Measurements from ENCODE around the gene CACNA1A. TPM values are rescaled to one million over a fixed set of nuclear protein-coding genes. Genes with fewer than 3 reads are reported as not detected.

The CACNA1A gene
- total RNA-seq, 4 donors from 2014 or later = 1.1 TPM; not detected in 3

DNA sequence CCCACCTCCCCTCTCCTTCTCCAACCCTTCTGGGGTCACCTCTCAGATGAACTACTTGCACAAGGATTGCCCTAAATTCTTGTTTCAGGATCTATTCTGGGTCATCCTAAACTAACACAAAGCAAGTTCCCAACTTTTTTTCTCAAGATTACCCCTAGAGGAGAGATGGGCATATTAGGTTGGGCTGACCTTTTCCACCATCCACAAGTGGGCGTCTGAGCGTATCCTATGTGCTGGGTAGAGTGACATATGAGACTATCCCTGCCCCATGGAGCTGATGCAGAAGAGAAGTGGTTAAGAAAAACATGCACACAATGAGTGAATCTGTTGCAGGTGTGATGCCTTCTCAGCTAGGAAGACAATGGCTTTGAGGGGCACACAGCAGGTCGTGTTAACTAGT is 132.7 kb downstream of the CACNA1A start:
- WGBS, 2 donors = 57 to 69% methylated on average over 3 of the region's 3 CpGs
- H3K27me3 ChIP-seq = peaks cover 0 to 22% (median 0%) of the 10 kb centered on the region in 4 donors
- DNase-seq = no peak
- H3K9me3 ChIP-seq = no peaks in the 10 kb centered on the region
- TF ChIP-seq, protein P1, sequence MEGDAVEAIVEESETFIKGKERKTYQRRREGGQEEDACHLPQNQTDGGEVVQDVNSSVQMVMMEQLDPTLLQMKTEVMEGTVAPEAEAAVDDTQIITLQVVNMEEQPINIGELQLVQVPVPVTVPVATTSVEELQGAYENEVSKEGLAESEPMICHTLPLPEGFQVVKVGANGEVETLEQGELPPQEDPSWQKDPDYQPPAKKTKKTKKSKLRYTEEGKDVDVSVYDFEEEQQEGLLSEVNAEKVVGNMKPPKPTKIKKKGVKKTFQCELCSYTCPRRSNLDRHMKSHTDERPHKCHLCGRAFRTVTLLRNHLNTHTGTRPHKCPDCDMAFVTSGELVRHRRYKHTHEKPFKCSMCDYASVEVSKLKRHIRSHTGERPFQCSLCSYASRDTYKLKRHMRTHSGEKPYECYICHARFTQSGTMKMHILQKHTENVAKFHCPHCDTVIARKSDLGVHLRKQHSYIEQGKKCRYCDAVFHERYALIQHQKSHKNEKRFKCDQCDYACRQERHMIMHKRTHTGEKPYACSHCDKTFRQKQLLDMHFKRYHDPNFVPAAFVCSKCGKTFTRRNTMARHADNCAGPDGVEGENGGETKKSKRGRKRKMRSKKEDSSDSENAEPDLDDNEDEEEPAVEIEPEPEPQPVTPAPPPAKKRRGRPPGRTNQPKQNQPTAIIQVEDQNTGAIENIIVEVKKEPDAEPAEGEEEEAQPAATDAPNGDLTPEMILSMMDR (IDR thresholded peaks at IDR 0.05) = no peak
- no peak for TF ChIP-seq POLR2A (IDR thresholded peaks at IDR 0.05)
- H3K4me3 ChIP-seq = no peak overlapping the region
- H3K27ac ChIP-seq = no peak overlapping the region
- intact Hi-C loops (cut with DNase I) = no loop called here
- H3K4me1 ChIP-seq = no peaks in the 10 kb centered on the region
- H3K36me3 ChIP-seq = no peaks in the 10 kb centered on the region

DNA sequence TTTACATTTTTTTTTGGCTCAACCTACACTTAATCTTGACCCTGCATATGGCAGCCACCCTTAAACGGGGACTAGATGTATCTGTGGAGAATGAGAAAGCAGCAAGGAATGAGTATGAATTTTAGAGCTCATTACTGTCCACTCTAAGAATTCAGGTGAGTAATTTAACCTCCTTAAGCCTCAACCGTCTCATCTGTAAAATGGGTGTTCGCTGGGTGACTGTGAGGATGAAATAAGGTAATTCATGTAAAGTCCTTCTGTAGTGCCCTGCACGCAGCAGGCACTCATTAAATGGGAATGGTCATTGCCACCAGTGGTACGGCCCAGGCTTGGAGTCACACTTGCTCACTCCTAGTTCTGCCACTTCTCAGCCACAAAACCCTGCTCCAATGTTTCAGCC is 135.3 kb downstream of the CACNA1A start:
- H3K27ac ChIP-seq = no peak overlapping the region
- TF ChIP-seq, protein P1 (IDR thresholded peaks at IDR 0.05) = no peak
- no peak for TF ChIP-seq POLR2A (IDR thresholded peaks at IDR 0.05)
- WGBS, 2 donors = 84 to 85% methylated on average over 5 of the region's 5 CpGs
- no peak overlapping the region for H3K4me3 ChIP-seq
- no peaks in the 10 kb centered on the region for H3K9me3 ChIP-seq
- DNase-seq = no peak
- H3K4me1 ChIP-seq = no peaks in the 10 kb centered on the region
- H3K36me3 ChIP-seq = no peaks in the 10 kb centered on the region
- intact Hi-C loops (cut with DNase I) = no loop called here
- peaks cover 0 to 26% (median 0%) of the 10 kb centered on the region in 4 donors for H3K27me3 ChIP-seq

DNA sequence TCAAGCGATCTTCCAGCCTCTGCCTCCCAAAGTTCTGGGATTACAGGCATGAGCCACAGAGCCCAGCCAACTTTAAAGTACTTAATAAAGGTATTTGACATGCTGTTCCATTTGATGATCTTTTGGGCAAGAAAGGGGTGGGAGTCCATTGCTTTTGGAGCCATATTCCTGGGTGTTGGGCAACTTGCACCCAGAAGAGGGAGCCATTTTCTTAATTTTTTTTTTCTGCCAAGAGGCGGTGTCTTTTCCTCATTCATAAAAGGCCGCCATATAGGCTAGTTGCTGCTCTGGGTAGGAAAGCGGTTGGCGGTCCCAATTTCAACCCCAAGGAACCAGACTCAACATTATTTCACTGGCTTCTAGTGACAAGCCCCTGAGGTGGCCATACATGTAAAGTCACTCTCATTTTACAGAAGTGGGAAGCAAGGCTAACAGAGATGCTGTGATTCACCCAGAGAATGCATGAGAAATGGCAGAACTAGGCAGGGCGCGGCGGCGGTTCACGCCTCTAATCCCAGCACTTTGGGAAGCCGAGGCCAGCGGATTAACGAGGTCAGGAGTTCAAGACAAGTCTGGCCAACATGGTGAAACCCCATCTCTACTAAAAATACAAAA is 139.6 kb downstream of the CACNA1A start:
- no peak overlapping the region for H3K27ac ChIP-seq
- H3K4me3 ChIP-seq = no peak overlapping the region
- intact Hi-C loops (cut with DNase I) = no loop called here
- peaks cover 0 to 41% (median 0%) of the 10 kb centered on the region in 4 donors for H3K27me3 ChIP-seq
- no peaks in the 10 kb centered on the region for H3K9me3 ChIP-seq
- 69 to 78% methylated on average over 12 to 13 of the region's 13 CpGs for WGBS, 2 donors
- H3K4me1 ChIP-seq = no peaks in the 10 kb centered on the region
- TF ChIP-seq, protein P1 (IDR thresholded peaks at IDR 0.05) = peak in 1 of 6 experiments; percentile 49
- TF ChIP-seq POLR2A (IDR thresholded peaks at IDR 0.05) = no peak
- DNase-seq = no peak
- H3K36me3 ChIP-seq = no peaks in the 10 kb centered on the region

DNA sequence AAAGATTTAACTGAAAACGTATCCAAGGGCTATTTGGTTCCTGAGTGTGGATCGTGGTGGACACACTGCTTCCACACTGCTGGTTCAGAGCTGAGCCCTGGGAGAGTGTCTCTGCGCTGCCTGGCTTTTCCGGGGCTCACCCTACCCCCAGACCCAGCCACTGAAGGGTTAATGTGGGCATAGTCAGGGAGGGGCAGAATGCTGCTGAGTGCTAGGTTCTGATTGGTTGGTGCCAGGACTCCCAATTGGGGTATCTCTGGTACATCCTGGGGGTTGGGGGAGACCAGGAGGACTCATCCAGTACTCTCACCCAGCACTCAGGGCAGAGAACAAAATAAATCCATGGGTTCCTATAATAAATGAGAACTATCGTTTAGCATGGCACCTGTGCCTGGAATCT is 142.3 kb downstream of the CACNA1A start:
- no peak for TF ChIP-seq POLR2A (IDR thresholded peaks at IDR 0.05)
- TF ChIP-seq, protein P1 (IDR thresholded peaks at IDR 0.05) = no peak
- Histone ChIP-seq H3K4me3 (no peak overlapping the region), H3K27me3 (peaks cover 0 to 30% (median 0%) of the 10 kb centered on the region in 4 donors), H3K36me3 (no peaks in the 10 kb centered on the region), H3K9me3 (peaks cover 0 to 8% (median 5%) of the 10 kb centered on the region in 3 donors), H3K4me1 (no peaks in the 10 kb centered on the region), H3K27ac (no peak overlapping the region)
- DNase-seq = no peak
- intact Hi-C loops (cut with DNase I) = no loop called here
- WGBS, 2 donors = 57 to 62% methylated on average over 3 to 5 of the region's 5 CpGs

DNA sequence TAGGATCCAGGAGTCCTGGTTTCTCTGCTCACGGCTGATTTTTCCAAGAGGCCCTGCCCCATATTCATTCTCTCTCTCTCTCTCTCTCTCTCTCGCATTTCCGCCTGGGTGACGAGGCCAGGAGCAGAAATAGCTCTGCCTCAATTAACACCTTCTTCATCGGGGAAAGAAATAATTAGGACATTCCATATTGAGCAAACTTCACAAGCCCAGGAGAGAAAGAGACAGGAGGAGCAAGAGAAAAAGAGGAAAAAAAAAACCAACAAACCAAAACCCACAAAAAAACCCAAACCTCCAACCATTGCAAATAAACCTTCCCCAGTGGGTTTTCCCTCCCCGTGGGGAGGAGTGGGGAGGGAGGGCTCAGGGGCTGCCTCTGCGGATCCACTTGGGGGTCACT is 143.0 kb downstream of the CACNA1A start:
- intact Hi-C loops (cut with DNase I) = no loop called here
- peaks cover 0 to 29% (median 0%) of the 10 kb centered on the region in 4 donors for H3K27me3 ChIP-seq
- H3K4me1 ChIP-seq = no peaks in the 10 kb centered on the region
- no peak overlapping the region for H3K4me3 ChIP-seq
- DNase-seq = no peak
- H3K27ac ChIP-seq = no peak overlapping the region
- TF ChIP-seq, protein P1 (IDR thresholded peaks at IDR 0.05) = no peak
- no peak for TF ChIP-seq POLR2A (IDR thresholded peaks at IDR 0.05)
- H3K9me3 ChIP-seq = peaks cover 0 to 8% (median 5%) of the 10 kb centered on the region in 3 donors
- no peaks in the 10 kb centered on the region for H3K36me3 ChIP-seq
- 35 to 57% methylated on average over 6 to 7 of the region's 7 CpGs for WGBS, 2 donors

Measured in esophagus squamous epithelium (tissue), 5 donors.